ENCODE measurements around the gene CNFN. TPM values are rescaled to one million over a fixed set of nuclear protein-coding genes. Genes with fewer than 3 reads are reported as not detected.
A peak's percentile ranks its signal among the peaks of the same experiment; 100 is the strongest.

CNFN gene
- polyA plus RNA-seq, 3 donors from 2014 or later: 3.3 to 7.1 TPM; not detected in 1

DNA sequence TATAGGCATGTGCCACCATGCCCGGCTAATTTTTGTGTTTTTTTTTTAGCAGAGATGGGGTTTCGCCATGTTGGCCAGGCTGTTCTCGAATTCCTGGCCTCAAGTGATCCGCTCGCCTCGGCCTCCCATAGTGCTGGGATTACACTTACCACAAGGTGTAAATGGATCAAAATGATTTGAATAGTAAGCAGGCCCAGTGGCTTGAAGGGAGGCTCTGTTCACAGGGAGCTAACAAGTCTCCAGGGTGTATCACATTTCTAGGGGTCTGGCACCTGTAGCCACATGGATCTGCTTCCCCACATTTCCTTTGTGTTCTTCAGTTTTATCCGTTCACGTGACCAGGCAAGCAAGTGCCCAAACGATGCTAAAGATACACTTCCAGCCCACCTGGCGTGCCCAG is 13.5 kb upstream of the CNFN start:
- H3K36me3 Mint-ChIP-seq: peaks cover 0 to 4% (median 0%) of the 10 kb centered on the region in 3 donors
- no peaks in the 10 kb centered on the region for H3K9me3 Mint-ChIP-seq
- H3K4me3 Mint-ChIP-seq: no peak overlapping the region
- H3K4me1 Mint-ChIP-seq: peaks cover 16 to 23% of the 10 kb centered on the region in 2 donors
- DNase-seq: no peak
- H3K27me3 Mint-ChIP-seq (ENCODE audit: low read depth in 3 of 3): peaks cover 0 to 2% (median 2%) of the 10 kb centered on the region in 3 donors
- H3K27ac Mint-ChIP-seq: peak overlapping the region in 1 of 6 donors; percentile 56

DNA sequence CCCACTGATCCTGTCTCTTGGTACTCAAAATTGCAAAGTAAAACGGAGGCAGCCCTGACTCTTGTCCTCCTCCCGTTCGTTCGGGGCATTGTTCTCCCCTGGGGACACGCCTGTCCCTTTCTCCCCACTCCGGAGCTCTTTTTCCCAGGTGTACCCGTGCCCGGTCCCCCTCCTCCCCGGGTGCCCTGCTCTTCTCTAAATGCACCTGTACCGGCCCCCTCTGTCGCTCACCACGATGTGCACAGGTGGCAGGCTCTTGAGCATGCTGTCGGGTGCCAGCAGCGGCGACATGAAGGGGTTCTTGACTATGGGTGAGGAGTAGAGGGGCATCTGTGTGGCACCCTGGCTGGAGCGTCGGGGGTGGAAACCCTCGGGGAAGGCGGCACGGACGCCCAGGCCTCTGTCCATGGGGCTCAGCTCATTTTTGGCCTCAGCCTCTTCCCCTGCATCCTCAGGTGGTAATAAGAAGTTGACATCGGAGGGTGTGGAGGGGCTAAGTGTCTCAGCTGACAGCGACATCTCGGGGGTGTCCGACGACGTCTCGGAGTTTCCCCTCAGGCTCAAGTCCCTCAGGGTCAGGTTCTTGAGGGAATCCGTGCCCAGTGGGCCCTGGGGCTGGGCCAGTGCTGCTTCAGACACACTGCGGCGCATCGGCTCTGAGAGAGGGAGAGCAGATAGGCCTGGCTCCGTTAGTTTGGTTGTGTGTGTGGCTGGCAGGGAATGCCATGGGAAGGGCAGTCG is 12.4 kb upstream of the CNFN start:
- no peak for DNase-seq
- Mint-ChIP-seq H3K36me3 (no peaks in the 10 kb centered on the region), H3K9me3 (no peaks in the 10 kb centered on the region), H3K27ac (peak overlapping the region in 4 of 6 donors; percentile 32 to 83 (median 81)), H3K27me3 (ENCODE audit: low read depth in 3 of 3) (peaks cover 0 to 5% (median 3%) of the 10 kb centered on the region in 3 donors), H3K4me3 (peak overlapping the region; percentile 74 to 88 (median 84)), H3K4me1 (peaks cover 23 to 29% of the 10 kb centered on the region in 2 donors)

DNA sequence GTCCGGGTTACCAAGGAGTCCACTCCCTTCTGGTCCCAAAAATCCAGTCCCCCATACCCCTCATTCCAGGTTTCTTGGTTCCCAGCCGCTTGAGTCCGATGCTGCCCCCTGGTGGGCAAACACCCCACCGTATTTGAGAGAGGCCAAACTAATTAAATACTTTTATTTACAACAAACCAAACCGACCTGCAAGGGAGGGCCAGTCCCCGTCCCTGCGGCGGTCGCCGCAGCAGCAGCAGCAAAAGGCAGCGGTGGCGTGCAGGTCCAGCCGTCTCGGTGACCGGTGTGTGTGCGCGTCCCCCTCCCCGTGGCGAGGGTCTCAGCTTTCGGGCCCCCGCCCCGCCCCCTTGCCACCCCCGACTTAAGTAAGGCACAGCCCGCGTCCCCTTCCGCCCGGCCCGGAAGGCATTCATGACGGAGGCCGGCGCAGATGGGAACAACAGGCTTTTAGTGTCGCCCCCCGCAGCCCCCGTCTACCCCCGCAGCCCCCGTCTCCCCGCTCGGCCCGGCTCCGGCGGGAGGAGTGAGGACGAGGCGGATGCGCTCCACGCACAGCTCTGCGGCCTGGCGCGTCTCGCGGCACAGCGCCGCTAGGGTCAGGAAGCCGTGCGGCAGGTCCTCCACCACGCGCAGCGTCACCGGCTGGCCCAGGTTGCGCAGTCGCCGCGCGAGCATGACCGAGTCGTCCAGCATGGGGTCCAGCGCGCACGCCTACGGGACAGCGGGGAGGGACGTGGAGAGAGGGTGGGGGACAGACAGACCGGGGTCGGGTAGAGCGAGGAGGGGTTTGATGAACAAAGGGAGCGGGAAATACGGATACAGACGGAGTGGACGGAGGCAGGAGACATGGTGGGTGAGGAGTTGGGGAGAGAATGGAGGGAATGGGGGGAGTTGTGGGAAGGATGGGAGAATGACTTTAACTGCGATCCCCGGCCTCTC is 11.5 kb upstream of the CNFN start:
- Mint-ChIP-seq H3K4me3 (peak overlapping the region; percentile 74 to 88 (median 84)), H3K36me3 (no peaks in the 10 kb centered on the region), H3K4me1 (peaks cover 31 to 38% of the 10 kb centered on the region in 2 donors)

DNA sequence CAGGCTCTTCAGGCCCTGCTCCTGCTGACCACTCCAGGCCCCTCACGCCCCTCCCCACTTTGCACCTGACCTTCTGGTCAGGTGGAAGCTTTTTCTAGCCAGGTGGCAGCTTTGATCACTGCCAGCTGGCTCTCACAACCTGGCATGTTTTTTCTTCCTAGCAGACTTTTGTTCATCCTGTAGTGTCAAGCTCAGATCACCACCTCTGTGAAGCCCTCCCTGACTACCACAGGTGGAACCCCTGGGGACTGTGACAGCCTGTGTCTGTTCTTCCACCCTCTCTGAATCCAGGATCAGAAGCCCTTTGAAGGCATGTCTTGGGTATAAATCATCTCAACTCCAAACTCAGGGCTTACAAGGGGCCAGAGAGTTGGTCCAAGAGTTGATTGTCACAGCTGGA is 10.3 kb upstream of the CNFN start:
- no peaks in the 10 kb centered on the region for H3K36me3 Mint-ChIP-seq
- no peaks in the 10 kb centered on the region for H3K9me3 Mint-ChIP-seq
- H3K4me3 Mint-ChIP-seq: peak overlapping the region in 4 of 5 donors; percentile 17 to 84 (median 50)
- peak overlapping the region in 5 of 6 donors; percentile 59 to 85 (median 76) for H3K27ac Mint-ChIP-seq
- H3K4me1 Mint-ChIP-seq: peaks cover 36 to 43% of the 10 kb centered on the region in 2 donors
- peaks cover 0 to 14% (median 5%) of the 10 kb centered on the region in 3 donors for H3K27me3 Mint-ChIP-seq (ENCODE audit: low read depth in 3 of 3)
- no peak for DNase-seq

More for the DNA sequence above, 11.5 kb upstream of the CNFN start:
- Mint-ChIP-seq H3K27ac (peak overlapping the region; percentile 76 to 92 (median 84)), H3K27me3 (ENCODE audit: low read depth in 3 of 3) (peaks cover 0 to 12% (median 5%) of the 10 kb centered on the region in 3 donors), H3K9me3 (no peaks in the 10 kb centered on the region)
- peak; percentile 73 to 76 (median 75) for DNase-seq

DNA sequence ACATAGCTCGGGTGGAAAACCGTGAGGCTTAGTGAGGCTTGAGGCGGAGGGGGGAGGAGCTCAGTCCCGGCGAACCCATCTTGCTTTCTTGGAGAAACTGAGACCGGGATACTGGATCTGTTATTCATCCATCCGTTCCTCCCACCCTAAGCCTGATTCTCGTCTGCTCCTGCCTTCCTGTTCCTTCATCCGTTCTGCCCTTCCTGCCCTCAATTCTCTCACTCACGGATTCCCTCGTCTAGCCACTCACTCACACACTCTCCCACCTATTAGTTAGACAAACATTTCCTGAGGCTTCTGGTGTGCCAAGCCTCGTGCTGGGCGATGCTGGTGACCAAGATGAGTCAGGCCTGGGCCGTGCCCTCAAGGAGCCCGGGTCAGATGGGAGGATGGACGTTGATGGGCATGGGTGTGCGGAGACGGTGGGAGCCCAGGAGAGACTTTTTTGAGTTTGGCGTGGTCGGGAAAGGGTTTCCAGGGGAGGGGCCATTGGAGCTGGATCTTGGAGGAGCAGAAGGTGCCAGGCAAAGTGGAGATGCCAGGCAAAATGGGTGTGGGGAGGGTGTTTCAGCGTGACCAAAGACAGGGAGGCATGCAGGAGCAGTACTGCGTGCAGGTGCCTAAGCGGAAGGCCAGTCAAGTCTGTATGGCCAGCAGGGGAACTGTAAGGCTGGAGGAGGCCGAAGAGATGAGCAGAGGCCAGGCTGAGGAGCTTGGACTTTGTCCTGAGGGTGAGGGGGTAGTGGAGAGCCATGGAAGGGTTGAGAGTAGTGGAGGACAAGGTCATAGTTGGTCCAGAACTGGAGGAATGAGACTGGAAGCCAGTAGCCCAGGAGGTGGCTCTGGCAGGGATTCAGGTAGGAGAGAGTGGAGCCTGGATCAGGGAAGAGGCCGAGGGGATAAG is 7.4 kb upstream of the CNFN start:
- Mint-ChIP-seq H3K36me3 (no peaks in the 10 kb centered on the region), H3K4me1 (peaks cover 36 to 42% of the 10 kb centered on the region in 2 donors), H3K9me3 (no peaks in the 10 kb centered on the region), H3K27ac (peak overlapping the region; percentile 84 to 97 (median 93)), H3K27me3 (ENCODE audit: low read depth in 3 of 3) (peaks cover 0 to 14% (median 5%) of the 10 kb centered on the region in 3 donors), H3K4me3 (peak overlapping the region; percentile 84 to 94 (median 93))
- no peak for DNase-seq

DNA sequence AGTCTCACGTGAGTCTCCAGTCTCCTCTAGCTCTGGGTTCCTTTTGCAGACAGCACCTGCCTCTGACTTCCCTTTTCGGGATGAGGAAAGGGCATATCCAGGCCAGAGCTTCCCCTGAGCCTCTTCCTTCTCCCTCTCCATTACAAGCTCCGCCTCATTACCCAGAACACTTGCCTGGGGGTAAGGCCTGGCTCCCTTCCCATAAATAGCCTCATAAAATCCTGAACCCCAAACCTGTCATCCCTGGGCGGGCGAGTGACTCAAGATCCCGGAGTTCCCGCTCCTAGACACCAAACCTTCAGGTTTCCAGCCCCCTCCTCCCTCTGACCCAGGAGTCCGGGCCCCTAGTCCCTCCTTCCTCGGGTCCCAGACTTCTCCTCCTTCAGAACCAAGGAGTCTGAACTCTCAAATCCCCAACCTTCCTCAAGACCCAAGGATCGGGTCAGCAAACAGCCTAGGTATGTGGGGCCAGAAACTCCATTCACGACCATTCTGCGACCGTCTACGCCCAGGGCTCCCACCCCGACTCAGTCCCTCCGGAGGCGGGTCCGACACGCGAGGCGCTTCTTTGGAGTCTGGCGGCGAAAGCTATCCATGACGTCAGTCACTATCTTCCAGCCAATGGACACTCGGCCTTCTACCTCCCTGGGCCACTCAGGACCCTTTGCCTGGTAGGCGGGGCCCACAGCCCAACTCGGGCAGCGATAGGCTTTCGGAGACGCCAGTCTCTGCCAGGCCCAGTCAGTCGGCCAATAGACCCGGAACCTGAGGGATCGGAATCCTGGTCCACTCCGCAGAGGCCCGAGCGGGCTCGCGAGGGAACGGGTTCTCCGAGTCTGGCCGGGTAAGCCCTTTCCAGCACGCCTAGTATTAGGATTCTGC is 6.5 kb upstream of the CNFN start:
- Mint-ChIP-seq H3K27me3 (ENCODE audit: low read depth in 3 of 3) (peaks cover 0 to 12% (median 5%) of the 10 kb centered on the region in 3 donors), H3K36me3 (peaks cover 0 to 4% (median 0%) of the 10 kb centered on the region in 3 donors), H3K27ac (peak overlapping the region; percentile 84 to 97 (median 93)), H3K4me1 (peaks cover 36 to 38% of the 10 kb centered on the region in 2 donors), H3K4me3 (peak overlapping the region; percentile 84 to 94 (median 93)), H3K9me3 (no peaks in the 10 kb centered on the region)
- DNase-seq: peak; percentile 97 to 98 (median 98)

DNA sequence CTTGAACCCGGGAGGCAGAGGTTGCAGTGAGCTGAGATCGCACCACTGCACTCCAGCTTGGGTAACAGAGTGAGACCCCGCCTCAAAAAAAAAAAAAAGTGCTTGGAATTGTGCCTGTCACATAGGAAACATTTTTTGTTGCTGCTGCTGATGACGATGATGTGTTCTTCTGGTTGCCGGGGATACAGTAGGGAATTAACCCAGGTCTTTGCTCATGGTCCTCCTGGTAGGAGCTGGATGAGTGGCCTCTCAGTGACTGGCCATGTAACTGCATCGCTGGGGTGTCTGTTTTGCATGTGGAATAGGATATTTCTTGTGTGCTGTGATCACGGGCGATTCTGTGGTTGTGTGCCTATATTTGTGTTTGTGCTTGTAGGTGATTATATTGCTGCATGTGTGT is 4.7 kb upstream of the CNFN start:
- Mint-ChIP-seq H3K4me1 (peaks cover 27 to 29% of the 10 kb centered on the region in 2 donors), H3K4me3 (no peak overlapping the region), H3K27ac (no peak overlapping the region)

DNA sequence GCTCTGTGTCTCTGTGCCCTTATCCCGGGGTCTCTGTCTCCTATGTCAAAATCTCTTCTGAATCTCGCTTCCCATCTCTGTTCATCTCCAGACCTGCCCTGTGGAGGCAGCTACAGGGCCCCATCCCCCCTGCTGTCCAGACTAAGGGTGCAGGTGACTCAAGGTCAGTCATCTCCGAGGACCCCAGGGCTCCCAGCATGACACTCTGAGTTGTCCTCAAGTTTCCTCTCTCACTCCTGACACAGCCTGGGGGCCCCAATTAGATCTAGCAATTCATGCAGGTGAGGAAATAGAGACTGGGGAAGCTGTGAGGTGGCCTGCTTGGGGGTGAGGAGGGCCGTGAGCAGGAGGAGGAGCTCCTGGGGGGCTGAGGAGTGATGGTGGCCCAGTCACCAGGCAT is 2.1 kb upstream of the CNFN start:
- Mint-ChIP-seq H3K27ac (no peak overlapping the region), H3K4me3 (no peak overlapping the region), H3K9me3 (no peaks in the 10 kb centered on the region), H3K4me1 (peaks cover 9 to 13% of the 10 kb centered on the region in 2 donors), H3K36me3 (peaks cover 0 to 4% (median 0%) of the 10 kb centered on the region in 3 donors), H3K27me3 (ENCODE audit: low read depth in 3 of 3) (peaks cover 6 to 9% (median 7%) of the 10 kb centered on the region in 3 donors)
- DNase-seq: no peak

More for the DNA sequence above, 4.7 kb upstream of the CNFN start:
- no peak for DNase-seq
- Mint-ChIP-seq H3K36me3 (peaks cover 0 to 4% (median 0%) of the 10 kb centered on the region in 3 donors), H3K27me3 (ENCODE audit: low read depth in 3 of 3) (peaks cover 4 to 14% (median 7%) of the 10 kb centered on the region in 3 donors), H3K9me3 (no peaks in the 10 kb centered on the region)

DNA sequence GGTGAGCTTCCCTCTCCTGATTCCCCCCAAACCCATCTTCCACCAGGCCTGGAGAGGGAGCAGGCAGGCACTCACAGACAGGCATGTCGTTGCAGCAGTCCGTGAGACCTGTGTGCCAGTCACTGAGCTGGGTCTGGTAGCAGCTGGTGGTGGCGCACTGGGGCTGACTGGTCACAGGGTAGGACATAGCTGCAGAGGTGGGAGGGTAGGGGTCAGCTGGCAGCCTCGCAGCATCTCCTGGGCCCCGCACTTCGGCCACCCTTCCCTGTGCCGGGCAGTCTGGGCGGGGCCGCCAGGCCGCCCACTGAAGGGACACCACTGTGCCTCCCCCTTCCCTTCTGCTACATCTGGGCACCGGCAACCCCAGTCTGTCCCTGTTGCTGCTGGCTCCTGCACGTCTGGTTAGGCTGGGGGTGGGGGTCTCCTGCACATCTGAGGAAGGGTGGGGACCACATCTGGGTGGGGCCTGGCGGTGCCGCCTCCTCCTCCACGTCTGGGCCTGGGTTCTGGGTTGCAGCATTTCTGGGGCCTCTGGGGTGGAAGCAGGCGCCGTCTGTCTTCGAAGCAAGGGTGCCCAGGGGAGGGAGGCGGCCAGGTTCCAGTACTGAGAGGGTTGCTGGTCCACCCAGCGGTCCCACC is 1.1 kb downstream of the CNFN start:
- no peak overlapping the region for H3K4me3 Mint-ChIP-seq

DNA sequence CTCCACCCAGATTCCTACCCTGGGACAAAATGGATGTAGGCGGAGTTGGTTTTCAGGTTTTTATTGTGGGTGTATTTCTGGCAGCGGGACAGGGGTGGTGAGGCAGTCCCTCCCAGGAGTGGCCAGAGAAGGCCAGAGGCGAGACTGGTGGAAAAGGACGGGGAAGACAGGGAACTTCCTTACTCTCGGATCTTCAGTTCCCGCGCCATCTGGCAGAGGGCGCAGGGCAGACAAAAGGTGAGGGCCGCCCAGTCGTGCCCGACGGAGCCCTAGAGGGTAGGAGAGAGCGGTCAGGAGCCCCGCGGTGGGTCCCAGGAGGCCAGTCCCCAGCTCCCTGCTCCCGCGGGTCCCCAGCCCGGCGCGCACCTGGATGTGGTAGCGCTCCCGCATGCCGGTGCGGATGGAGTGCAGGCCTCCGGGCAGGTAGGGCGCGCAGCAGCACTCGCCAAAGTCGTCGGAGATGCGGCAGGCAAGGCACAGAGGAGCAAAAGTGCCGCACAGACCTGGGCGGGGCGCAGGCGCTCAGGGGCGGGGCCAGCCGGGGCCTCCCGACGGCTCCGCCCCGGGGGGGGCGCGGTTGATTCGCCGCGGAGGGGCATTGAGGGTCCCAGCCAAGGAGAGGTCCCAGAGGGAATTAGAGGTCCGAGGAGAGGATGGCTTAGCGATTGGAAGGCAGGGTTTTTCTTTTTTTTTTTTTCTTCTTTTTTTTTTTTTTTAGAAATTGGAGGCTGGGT is 3.0 kb downstream of the CNFN start:
- DNase-seq: peak; percentile 55 to 61 (median 58)
- peaks cover 6 to 23% (median 6%) of the 10 kb centered on the region in 3 donors for H3K27me3 Mint-ChIP-seq (ENCODE audit: low read depth in 3 of 3)
- H3K36me3 Mint-ChIP-seq: peaks cover 0 to 4% (median 0%) of the 10 kb centered on the region in 3 donors
- no peaks in the 10 kb centered on the region for H3K9me3 Mint-ChIP-seq
- peaks cover 5 to 7% of the 10 kb centered on the region in 2 donors for H3K4me1 Mint-ChIP-seq
- peak overlapping the region; percentile 41 to 89 (median 76) for H3K4me3 Mint-ChIP-seq
- H3K27ac Mint-ChIP-seq: peak overlapping the region in 2 of 6 donors; percentile 53 to 54

More for the DNA sequence above, 1.1 kb downstream of the CNFN start:
- Mint-ChIP-seq H3K27ac (no peak overlapping the region), H3K27me3 (ENCODE audit: low read depth in 3 of 3) (peaks cover 6 to 12% (median 6%) of the 10 kb centered on the region in 3 donors), H3K9me3 (no peaks in the 10 kb centered on the region), H3K36me3 (peaks cover 0 to 4% (median 0%) of the 10 kb centered on the region in 3 donors), H3K4me1 (peaks cover 5 to 7% of the 10 kb centered on the region in 2 donors)
- DNase-seq: no peak

DNA sequence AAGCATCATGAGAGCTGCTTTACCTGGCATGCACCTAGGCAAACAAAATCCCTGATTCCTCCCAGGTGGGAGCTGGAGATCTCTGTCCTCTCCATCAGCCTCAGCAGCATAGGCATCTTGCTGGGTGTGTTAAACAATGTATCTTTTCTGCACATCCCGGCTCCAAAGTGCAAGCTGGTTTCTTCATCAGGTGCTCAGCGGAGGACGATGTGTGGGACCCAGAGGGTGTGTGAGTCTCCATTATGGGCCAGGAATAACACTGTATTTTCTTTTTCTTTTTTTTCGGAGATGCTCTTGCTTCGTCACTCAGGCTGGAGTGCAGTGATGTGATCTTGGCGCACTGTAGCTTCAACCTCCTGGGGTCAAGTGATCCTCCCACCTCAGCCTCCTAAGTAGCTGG is 9.9 kb downstream of the CNFN start:
- H3K27ac Mint-ChIP-seq: no peak overlapping the region
- H3K36me3 Mint-ChIP-seq: no peaks in the 10 kb centered on the region
- no peak for DNase-seq

More for the DNA sequence above, 9.9 kb downstream of the CNFN start:
- peaks cover 0 to 24% (median 2%) of the 10 kb centered on the region in 3 donors for H3K27me3 Mint-ChIP-seq (ENCODE audit: low read depth in 3 of 3)
- no peaks in the 10 kb centered on the region for H3K4me1 Mint-ChIP-seq
- no peak overlapping the region for H3K4me3 Mint-ChIP-seq
- H3K9me3 Mint-ChIP-seq: no peaks in the 10 kb centered on the region

All from immature natural killer cell (primary cell).